HEK293 (cell line): ENCODE results near the gene SLC2A4.

Source experiments
- BCL6B ChIP-seq: fragments of 450-650 bp; formaldehyde crosslinking; IDR thresholded peaks from 2 replicates; pipeline ENCODE4 v1.5.1; 2017; ENCODE audit warnings: missing biosample characterization, missing genetic modification characterization
- CTCF ChIP-seq: fragments of 450-650 bp; formaldehyde crosslinking; IDR thresholded peaks from 2 replicates; pipeline ENCODE4 v1.5.1; 2016; ENCODE audit warnings: missing biosample characterization, missing genetic modification characterization
- EGR2 ChIP-seq: fragments of 450-650 bp; formaldehyde crosslinking; IDR thresholded peaks from 2 replicates; pipeline ENCODE4 v1.5.1; 2016; ENCODE audit warnings: low read depth, missing biosample characterization, missing genetic modification characterization
- GLIS1 ChIP-seq: fragments of 450-650 bp; formaldehyde crosslinking; IDR thresholded peaks from 2 replicates; pipeline ENCODE4 v1.5.1; 2016; ENCODE audit warnings: missing biosample characterization, missing genetic modification characterization
- KLF16 ChIP-seq: fragments of 450-650 bp; formaldehyde crosslinking; IDR thresholded peaks from 2 replicates; pipeline ENCODE4 v1.5.1; 2017; ENCODE audit warnings: missing biosample characterization, missing genetic modification characterization
- SCRT1 ChIP-seq: fragments of 450-650 bp; formaldehyde crosslinking; IDR thresholded peaks from 2 replicates; pipeline ENCODE4 v1.5.1; 2016; ENCODE audit warnings: missing biosample characterization, missing genetic modification characterization, borderline replicate concordance
- WT1 ChIP-seq: fragments of 450-650 bp; formaldehyde crosslinking; IDR thresholded peaks from 2 replicates; pipeline ENCODE4 v1.5.1; 2016; ENCODE audit warnings: missing biosample characterization, missing genetic modification characterization
- YY2 ChIP-seq: fragments of 450-650 bp; formaldehyde crosslinking; IDR thresholded peaks from 2 replicates; pipeline ENCODE4 v1.5.1; 2016; ENCODE audit warnings: missing biosample characterization, missing genetic modification characterization
- ZBTB21 ChIP-seq: fragments of 450-650 bp; formaldehyde crosslinking; IDR thresholded peaks from 2 replicates; pipeline ENCODE4 v1.5.1; 2017; ENCODE audit warnings: missing biosample characterization, missing genetic modification characterization
- ZFP41 ChIP-seq: fragments of 450-650 bp; formaldehyde crosslinking; IDR thresholded peaks from 2 replicates; pipeline ENCODE4 v1.5.1; 2016; ENCODE audit warnings: missing biosample characterization, missing genetic modification characterization, borderline replicate concordance
- ZNF10 ChIP-seq: fragments of 450-650 bp; formaldehyde crosslinking; IDR thresholded peaks from 2 replicates; pipeline ENCODE4 v1.5.1; 2017; ENCODE audit warnings: missing biosample characterization, missing genetic modification characterization
- ZNF184 ChIP-seq: fragments of 450-650 bp; IDR thresholded peaks from 2 replicates; pipeline ENCODE4 v1.5.1; 2018; ENCODE audit warnings: missing biosample characterization, mild to moderate bottlenecking, missing genetic modification characterization
- ZNF366 ChIP-seq: fragments of 450-650 bp; formaldehyde crosslinking; conservative IDR thresholded peaks from 2 replicates; pipeline ENCODE4 v1.5.1; 2016; ENCODE audit warnings: missing biosample characterization, missing genetic modification characterization
- ZNF426 ChIP-seq: fragments of 450-650 bp; formaldehyde crosslinking; IDR thresholded peaks from 2 replicates; pipeline ENCODE4 v1.5.1; 2017; ENCODE audit warnings: missing biosample characterization, missing genetic modification characterization, mild to moderate bottlenecking, inconsistent platforms, moderate library complexity
- ZNF48 ChIP-seq: fragments of 450-650 bp; formaldehyde crosslinking; IDR thresholded peaks from 2 replicates; pipeline ENCODE4 v1.5.1; 2016; ENCODE audit warnings: missing biosample characterization, missing genetic modification characterization
- ZNF624 ChIP-seq: fragments of 450-650 bp; formaldehyde crosslinking; IDR thresholded peaks from 2 replicates; pipeline ENCODE4 v1.5.1; 2017; ENCODE audit warnings: missing biosample characterization, missing genetic modification characterization
- ZNF629 ChIP-seq: fragments of 450-650 bp; formaldehyde crosslinking; IDR thresholded peaks from 2 replicates; pipeline ENCODE4 v1.5.1; 2017; ENCODE audit warnings: missing biosample characterization, missing genetic modification characterization
- ZNF791 ChIP-seq: fragments of 450-650 bp; formaldehyde crosslinking; IDR thresholded peaks from 2 replicates; pipeline ENCODE4 v1.5.1; 2016; ENCODE audit warnings: missing biosample characterization, missing genetic modification characterization
- TF ChIP-seq, protein P1 (sequence below): fragments of 450-650 bp; formaldehyde crosslinking; IDR thresholded peaks from 2 replicates; pipeline ENCODE4 v1.5.1; 2016; ENCODE audit warnings: missing biosample characterization, missing genetic modification characterization
- TF ChIP-seq, protein P2 (sequence below): fragments of 450-650 bp; formaldehyde crosslinking; IDR thresholded peaks from 2 replicates; pipeline ENCODE4 v1.5.1; 2016; ENCODE audit warnings: missing biosample characterization, missing genetic modification characterization, low read depth
- TF ChIP-seq, protein P3 (sequence below): fragments of 450-650 bp; formaldehyde crosslinking; IDR thresholded peaks from 2 replicates; pipeline ENCODE4 v1.5.1; 2016; ENCODE audit warnings: missing biosample characterization, missing genetic modification characterization, borderline replicate concordance
- TF ChIP-seq, protein P4 (sequence below): fragments of 450-650 bp; formaldehyde crosslinking; IDR thresholded peaks from 2 replicates; pipeline ENCODE4 v1.5.1; 2017; ENCODE audit warnings: missing biosample characterization, missing genetic modification characterization
- TF ChIP-seq, protein P5 (sequence below): fragments of 450-650 bp; formaldehyde crosslinking; IDR thresholded peaks from 2 replicates; pipeline ENCODE4 v1.5.1; 2016; ENCODE audit warnings: missing biosample characterization, missing genetic modification characterization, borderline replicate concordance

The SLC2A4 gene

DNA sequence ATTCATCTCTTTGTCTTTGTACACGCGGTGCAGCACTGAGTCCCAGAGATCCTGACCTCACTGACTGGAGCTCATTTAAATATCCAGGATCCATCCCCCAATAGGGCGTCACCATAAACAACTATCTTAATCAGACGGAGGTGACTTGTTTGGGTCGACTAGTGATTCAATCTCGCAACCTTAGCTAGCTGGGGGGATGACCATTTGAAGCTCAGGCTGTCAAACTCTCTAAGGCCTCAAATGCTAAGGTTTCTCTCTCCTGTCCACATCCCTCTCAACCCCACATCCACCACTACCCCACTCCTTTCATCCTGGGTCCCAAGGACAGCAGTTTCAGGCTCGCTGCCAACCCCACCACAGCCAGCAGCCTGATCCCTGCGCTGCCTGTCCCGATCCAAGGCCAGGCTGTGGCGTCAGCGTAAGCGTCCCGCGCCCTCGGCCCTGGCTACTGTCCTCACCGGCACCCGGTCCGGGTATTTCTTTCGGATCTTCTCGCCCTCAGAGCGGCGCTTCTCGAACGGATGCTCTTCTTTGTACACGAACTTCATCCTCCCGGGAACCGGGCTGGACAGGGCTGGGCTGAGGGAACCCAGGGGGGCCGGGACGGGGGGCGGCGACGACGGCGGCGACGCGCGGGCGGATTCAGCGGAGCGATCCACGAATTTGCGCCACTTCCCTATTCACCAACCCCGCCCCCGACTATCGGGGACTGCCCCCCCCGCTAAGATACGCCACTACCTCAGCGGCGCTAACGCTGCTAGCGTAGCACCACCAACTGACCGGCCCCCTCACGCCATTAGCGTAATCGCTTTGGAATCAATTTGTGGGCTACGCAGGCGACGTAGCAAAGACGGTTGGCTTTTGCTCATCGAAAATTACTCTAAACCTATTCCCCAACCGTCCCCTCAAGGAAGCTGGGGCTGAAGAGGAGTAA, 39.5 kb upstream of the SLC2A4 start, which contains the start of gene GABARAP (continued):
- TF ChIP-seq, protein P1, sequence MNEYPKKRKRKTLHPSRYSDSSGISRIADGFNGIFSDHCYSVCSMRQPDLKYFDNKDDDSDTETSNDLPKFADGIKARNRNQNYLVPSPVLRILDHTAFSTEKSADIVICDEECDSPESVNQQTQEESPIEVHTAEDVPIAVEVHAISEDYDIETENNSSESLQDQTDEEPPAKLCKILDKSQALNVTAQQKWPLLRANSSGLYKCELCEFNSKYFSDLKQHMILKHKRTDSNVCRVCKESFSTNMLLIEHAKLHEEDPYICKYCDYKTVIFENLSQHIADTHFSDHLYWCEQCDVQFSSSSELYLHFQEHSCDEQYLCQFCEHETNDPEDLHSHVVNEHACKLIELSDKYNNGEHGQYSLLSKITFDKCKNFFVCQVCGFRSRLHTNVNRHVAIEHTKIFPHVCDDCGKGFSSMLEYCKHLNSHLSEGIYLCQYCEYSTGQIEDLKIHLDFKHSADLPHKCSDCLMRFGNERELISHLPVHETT (tag by site-specific recombination) = peak; percentile 24; the same call in 1 of the 2 replicates
- TF ChIP-seq ZNF366 (tag by site-specific recombination) (peak; percentile 83), CTCF (tag by site-specific recombination) (no peak), ZFP41 (no peak), ZNF426 (tag by site-specific recombination) (no peak), ZNF624 (no peak), WT1 (tag by site-specific recombination) (peak; percentile 30; the same call in 1 of the 2 replicates), YY2 (tag by site-specific recombination) (no peak), EGR2 (tag by site-specific recombination) (peak; percentile 66), ZNF10 (tag by site-specific recombination) (no peak), BCL6B (tag by site-specific recombination) (no peak), KLF16 (tag by site-specific recombination) (peak; percentile 88), SCRT1 (tag by site-specific recombination) (no peak), ZNF629 (peak; percentile 81), ZNF184 (tag by site-specific recombination) (0 out of 2 replicates have a peak, but pooled peaks have one; percentile 54), ZBTB21 (tag by site-specific recombination) (0 out of 2 replicates have a peak, but pooled peaks have one; percentile 42), ZNF791 (tag by site-specific recombination) (no peak; the same call in 1 of the 2 replicates), GLIS1 (tag by site-specific recombination) (peak; percentile 89), ZNF48 (tag by site-specific recombination) (no peak)
- TF ChIP-seq, protein P2, sequence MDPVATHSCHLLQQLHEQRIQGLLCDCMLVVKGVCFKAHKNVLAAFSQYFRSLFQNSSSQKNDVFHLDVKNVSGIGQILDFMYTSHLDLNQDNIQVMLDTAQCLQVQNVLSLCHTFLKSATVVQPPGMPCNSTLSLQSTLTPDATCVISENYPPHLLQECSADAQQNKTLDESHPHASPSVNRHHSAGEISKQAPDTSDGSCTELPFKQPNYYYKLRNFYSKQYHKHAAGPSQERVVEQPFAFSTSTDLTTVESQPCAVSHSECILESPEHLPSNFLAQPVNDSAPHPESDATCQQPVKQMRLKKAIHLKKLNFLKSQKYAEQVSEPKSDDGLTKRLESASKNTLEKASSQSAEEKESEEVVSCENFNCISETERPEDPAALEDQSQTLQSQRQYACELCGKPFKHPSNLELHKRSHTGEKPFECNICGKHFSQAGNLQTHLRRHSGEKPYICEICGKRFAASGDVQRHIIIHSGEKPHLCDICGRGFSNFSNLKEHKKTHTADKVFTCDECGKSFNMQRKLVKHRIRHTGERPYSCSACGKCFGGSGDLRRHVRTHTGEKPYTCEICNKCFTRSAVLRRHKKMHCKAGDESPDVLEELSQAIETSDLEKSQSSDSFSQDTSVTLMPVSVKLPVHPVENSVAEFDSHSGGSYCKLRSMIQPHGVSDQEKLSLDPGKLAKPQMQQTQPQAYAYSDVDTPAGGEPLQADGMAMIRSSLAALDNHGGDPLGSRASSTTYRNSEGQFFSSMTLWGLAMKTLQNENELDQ (tag by site-specific recombination) = no peak
- TF ChIP-seq, protein P3, sequence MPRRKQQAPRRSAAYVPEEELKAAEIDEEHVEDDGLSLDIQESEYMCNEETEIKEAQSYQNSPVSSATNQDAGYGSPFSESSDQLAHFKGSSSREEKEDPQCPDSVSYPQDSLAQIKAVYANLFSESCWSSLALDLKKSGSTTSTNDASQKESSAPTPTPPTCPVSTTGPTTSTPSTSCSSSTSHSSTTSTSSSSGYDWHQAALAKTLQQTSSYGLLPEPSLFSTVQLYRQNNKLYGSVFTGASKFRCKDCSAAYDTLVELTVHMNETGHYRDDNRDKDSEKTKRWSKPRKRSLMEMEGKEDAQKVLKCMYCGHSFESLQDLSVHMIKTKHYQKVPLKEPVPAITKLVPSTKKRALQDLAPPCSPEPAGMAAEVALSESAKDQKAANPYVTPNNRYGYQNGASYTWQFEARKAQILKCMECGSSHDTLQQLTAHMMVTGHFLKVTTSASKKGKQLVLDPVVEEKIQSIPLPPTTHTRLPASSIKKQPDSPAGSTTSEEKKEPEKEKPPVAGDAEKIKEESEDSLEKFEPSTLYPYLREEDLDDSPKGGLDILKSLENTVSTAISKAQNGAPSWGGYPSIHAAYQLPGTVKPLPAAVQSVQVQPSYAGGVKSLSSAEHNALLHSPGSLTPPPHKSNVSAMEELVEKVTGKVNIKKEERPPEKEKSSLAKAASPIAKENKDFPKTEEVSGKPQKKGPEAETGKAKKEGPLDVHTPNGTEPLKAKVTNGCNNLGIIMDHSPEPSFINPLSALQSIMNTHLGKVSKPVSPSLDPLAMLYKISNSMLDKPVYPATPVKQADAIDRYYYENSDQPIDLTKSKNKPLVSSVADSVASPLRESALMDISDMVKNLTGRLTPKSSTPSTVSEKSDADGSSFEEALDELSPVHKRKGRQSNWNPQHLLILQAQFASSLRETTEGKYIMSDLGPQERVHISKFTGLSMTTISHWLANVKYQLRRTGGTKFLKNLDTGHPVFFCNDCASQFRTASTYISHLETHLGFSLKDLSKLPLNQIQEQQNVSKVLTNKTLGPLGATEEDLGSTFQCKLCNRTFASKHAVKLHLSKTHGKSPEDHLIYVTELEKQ (tag by site-specific recombination) = 0 out of 2 replicates have a peak, but pooled peaks have one; percentile 22
- TF ChIP-seq, protein P4, sequence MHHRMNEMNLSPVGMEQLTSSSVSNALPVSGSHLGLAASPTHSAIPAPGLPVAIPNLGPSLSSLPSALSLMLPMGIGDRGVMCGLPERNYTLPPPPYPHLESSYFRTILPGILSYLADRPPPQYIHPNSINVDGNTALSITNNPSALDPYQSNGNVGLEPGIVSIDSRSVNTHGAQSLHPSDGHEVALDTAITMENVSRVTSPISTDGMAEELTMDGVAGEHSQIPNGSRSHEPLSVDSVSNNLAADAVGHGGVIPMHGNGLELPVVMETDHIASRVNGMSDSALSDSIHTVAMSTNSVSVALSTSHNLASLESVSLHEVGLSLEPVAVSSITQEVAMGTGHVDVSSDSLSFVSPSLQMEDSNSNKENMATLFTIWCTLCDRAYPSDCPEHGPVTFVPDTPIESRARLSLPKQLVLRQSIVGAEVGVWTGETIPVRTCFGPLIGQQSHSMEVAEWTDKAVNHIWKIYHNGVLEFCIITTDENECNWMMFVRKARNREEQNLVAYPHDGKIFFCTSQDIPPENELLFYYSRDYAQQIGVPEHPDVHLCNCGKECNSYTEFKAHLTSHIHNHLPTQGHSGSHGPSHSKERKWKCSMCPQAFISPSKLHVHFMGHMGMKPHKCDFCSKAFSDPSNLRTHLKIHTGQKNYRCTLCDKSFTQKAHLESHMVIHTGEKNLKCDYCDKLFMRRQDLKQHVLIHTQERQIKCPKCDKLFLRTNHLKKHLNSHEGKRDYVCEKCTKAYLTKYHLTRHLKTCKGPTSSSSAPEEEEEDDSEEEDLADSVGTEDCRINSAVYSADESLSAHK (tag by site-specific recombination) = no peak
- TF ChIP-seq, protein P5, sequence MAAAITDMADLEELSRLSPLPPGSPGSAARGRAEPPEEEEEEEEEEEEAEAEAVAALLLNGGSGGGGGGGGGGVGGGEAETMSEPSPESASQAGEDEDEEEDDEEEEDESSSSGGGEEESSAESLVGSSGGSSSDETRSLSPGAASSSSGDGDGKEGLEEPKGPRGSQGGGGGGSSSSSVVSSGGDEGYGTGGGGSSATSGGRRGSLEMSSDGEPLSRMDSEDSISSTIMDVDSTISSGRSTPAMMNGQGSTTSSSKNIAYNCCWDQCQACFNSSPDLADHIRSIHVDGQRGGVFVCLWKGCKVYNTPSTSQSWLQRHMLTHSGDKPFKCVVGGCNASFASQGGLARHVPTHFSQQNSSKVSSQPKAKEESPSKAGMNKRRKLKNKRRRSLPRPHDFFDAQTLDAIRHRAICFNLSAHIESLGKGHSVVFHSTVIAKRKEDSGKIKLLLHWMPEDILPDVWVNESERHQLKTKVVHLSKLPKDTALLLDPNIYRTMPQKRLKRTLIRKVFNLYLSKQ (tag by site-specific recombination) = no peak
